Measurements from ENCODE around the gene CST2.
"Not testable (repeated sequence)": the region's sequence is repeated elsewhere in the genome, so short reads cannot be mapped to it uniquely, and the experiment has no call there.

CST2 gene, protein sequence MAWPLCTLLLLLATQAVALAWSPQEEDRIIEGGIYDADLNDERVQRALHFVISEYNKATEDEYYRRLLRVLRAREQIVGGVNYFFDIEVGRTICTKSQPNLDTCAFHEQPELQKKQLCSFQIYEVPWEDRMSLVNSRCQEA

GRCh38 chr20:23826541-23827021 is at the start of gene CST2:
CST2 (minus strand) TSS chr20:23826729; CDS start chr20:23826660, 69 bp downstream.
- H3K9me3 Mint-ChIP-seq: no peaks in the 10 kb centered on the region
- ATAC-seq (replicated peaks) (no peak), DNase-seq (no peak)
- H3K4me1 Mint-ChIP-seq: peaks cover 2 to 12% of the 10 kb centered on the region in 2 donors
- H3K4me3 Mint-ChIP-seq: no peak within 1 kb of the TSS
- no peaks in the 10 kb centered on the region for H3K36me3 Mint-ChIP-seq
- peaks cover 0 to 6% of the 10 kb centered on the region in 2 donors for H3K27me3 Mint-ChIP-seq
- no peak within 1 kb of the TSS for H3K27ac Mint-ChIP-seq

GRCh38 chr20:23875606-23876237 is 49.2 kb upstream of the CST2 start:
- H3K27me3 Mint-ChIP-seq: no peaks in the 10 kb centered on the region
- peaks cover 0 to 4% of the 10 kb centered on the region in 2 donors for H3K9me3 Mint-ChIP-seq
- DNase-seq: no peak
- no peak overlapping the region for H3K27ac Mint-ChIP-seq
- H3K4me3 Mint-ChIP-seq: no peak overlapping the region
- H3K36me3 Mint-ChIP-seq: no peaks in the 10 kb centered on the region
- no peak for ATAC-seq (replicated peaks)
- H3K4me1 Mint-ChIP-seq: peaks cover 4 to 7% of the 10 kb centered on the region in 2 donors

GRCh38 chr20:23874747-23875146 is 48.2 kb upstream of the CST2 start:
- Mint-ChIP-seq H3K27me3 (peaks cover 2 to 4% of the 10 kb centered on the region in 2 donors), H3K4me1 (peaks cover 4 to 7% of the 10 kb centered on the region in 2 donors), H3K36me3 (no peaks in the 10 kb centered on the region), H3K9me3 (peaks cover 0 to 4% of the 10 kb centered on the region in 2 donors), H3K27ac (no peak overlapping the region), H3K4me3 (no peak overlapping the region)
- peak; percentile 58 to 65 for ATAC-seq (replicated peaks)
- DNase-seq: no peak

GRCh38 chr20:23873370-23874015 is 47.0 kb upstream of the CST2 start:
- H3K27ac Mint-ChIP-seq: no peak overlapping the region
- ATAC-seq (replicated peaks) (no peak), DNase-seq (no peak)
- H3K9me3 Mint-ChIP-seq: peaks cover 0 to 4% of the 10 kb centered on the region in 2 donors
- peaks cover 4 to 7% of the 10 kb centered on the region in 2 donors for H3K4me1 Mint-ChIP-seq
- no peak overlapping the region for H3K4me3 Mint-ChIP-seq
- peaks cover 4 to 16% of the 10 kb centered on the region in 2 donors for H3K27me3 Mint-ChIP-seq
- no peaks in the 10 kb centered on the region for H3K36me3 Mint-ChIP-seq

GRCh38 chr20:23872065-23872464 is 45.5 kb upstream of the CST2 start:
- H3K4me1 Mint-ChIP-seq: peaks cover 4 to 7% of the 10 kb centered on the region in 2 donors
- DNase-seq (no peak), ATAC-seq (replicated peaks) (no peak)
- H3K36me3 Mint-ChIP-seq: no peaks in the 10 kb centered on the region
- H3K27ac Mint-ChIP-seq: no peak overlapping the region
- H3K9me3 Mint-ChIP-seq: peaks cover 0 to 4% of the 10 kb centered on the region in 2 donors
- peaks cover 6 to 19% of the 10 kb centered on the region in 2 donors for H3K27me3 Mint-ChIP-seq
- no peak overlapping the region for H3K4me3 Mint-ChIP-seq

GRCh38 chr20:23870461-23870860 is 43.9 kb upstream of the CST2 start:
- H3K36me3 Mint-ChIP-seq: no peaks in the 10 kb centered on the region
- DNase-seq (no peak), ATAC-seq (replicated peaks) (no peak)
- H3K27ac Mint-ChIP-seq: no peak overlapping the region
- H3K9me3 Mint-ChIP-seq: peaks cover 0 to 4% of the 10 kb centered on the region in 2 donors
- peaks cover 4 to 7% of the 10 kb centered on the region in 2 donors for H3K4me1 Mint-ChIP-seq
- peaks cover 8 to 22% of the 10 kb centered on the region in 2 donors for H3K27me3 Mint-ChIP-seq
- no peak overlapping the region for H3K4me3 Mint-ChIP-seq

DNA sequence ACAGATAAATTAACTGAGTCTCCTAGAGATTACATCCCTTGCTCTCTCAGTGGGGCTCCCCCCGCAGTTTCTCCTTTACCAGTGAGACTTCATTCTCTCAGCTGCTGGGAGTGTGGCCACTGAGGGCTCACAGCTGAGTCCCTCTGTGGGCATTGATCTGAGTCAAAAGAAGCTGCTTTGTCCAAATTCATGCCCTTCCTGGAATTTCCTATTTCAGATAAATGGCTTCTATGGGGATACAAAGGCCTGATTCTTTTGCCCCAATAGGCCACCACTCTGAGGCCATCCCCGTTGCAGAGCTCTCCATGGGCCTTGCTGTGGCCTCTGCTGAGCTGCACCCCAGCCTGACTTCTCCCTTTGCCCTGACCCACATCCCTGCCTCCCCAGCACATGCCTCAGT is 43.0 kb upstream of the CST2 start:
- peaks cover 0 to 4% of the 10 kb centered on the region in 2 donors for H3K9me3 Mint-ChIP-seq
- H3K27me3 Mint-ChIP-seq: peaks cover 8 to 22% of the 10 kb centered on the region in 2 donors
- no peak overlapping the region for H3K4me3 Mint-ChIP-seq
- no peak for ATAC-seq (replicated peaks)
- H3K27ac Mint-ChIP-seq: no peak overlapping the region
- peaks cover 0 to 2% of the 10 kb centered on the region in 2 donors for H3K4me1 Mint-ChIP-seq
- H3K36me3 Mint-ChIP-seq: no peaks in the 10 kb centered on the region
- no peak for DNase-seq

GRCh38 chr20:23868321-23868720 is 41.8 kb upstream of the CST2 start:
- H3K9me3 Mint-ChIP-seq: peaks cover 2 to 4% of the 10 kb centered on the region in 2 donors
- no peak for DNase-seq
- H3K36me3 Mint-ChIP-seq: no peaks in the 10 kb centered on the region
- H3K4me1 Mint-ChIP-seq: no peaks in the 10 kb centered on the region
- no peak overlapping the region for H3K27ac Mint-ChIP-seq
- ATAC-seq (replicated peaks): no peak
- H3K27me3 Mint-ChIP-seq: peaks cover 8 to 22% of the 10 kb centered on the region in 2 donors
- no peak overlapping the region for H3K4me3 Mint-ChIP-seq

- peaks cover 8 to 22% of the 10 kb centered on the region in 2 donors for H3K27me3 Mint-ChIP-seq
- ATAC-seq (replicated peaks) (peak in 1 of 2 donors; percentile 42), DNase-seq (no peak)
- peaks cover 3% of the 10 kb centered on the region in 2 donors for H3K9me3 Mint-ChIP-seq
- no peak overlapping the region for H3K27ac Mint-ChIP-seq
- no peaks in the 10 kb centered on the region for H3K36me3 Mint-ChIP-seq
- H3K4me1 Mint-ChIP-seq: no peaks in the 10 kb centered on the region
- H3K4me3 Mint-ChIP-seq: no peak overlapping the region
Observed at GRCh38 chr20:23867152-23867776, 40.7 kb upstream of the CST2 start.

DNA sequence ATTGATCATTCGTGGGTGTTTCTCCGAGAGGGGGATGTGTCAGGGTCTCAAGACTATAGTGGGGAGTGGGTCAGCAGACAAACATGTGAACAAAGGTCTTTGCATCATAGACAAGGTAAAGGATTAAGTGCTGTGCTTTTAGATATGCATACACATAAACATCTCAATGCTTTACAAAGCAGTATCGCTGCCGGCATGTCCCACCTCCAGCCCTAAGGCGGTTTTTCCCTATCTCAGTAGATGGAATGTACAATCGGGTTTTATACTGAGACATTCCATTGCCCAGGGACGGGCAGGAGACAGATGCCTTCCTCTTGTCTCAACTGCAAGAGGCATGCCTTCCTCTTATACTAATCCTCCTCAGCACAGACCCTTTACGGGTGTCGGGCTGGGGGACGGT is 34.2 kb upstream of the CST2 start:
- ATAC-seq (replicated peaks); H3K27me3 Mint-ChIP-seq; H3K9me3 Mint-ChIP-seq; H3K27ac Mint-ChIP-seq; DNase-seq; H3K4me1 Mint-ChIP-seq; H3K4me3 Mint-ChIP-seq; H3K36me3 Mint-ChIP-seq: not testable (repeated sequence)

DNA sequence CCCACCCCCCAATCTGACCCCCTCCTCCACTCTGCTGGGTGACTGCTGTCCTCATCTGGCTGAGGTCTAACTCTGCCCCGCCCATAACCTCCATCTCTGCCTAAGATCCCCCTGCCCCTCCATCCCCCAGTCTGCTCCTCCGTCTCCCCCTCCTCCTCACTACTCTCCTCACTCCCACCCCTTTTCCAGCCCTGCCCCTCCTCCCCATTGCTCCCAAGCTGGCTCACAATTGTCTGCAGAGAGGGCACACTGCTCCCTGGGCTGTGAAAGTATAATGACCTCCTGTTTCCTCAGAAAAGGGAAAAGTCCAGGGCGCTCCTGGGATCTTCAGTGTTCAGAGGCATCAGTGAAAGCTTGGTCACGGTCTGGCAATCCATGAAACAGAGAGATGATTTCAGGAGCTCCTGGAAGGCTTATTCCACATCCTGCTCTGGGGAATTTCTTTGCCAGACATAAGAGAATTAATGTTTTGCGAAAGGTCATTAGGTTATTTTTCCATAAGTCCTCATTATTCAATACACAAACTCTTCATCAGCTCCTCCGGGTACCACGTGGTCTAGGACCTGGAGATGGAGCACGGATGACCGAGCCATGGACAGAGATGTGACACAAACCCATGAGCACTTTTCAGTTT is 31.6 kb upstream of the CST2 start:
- H3K4me3 Mint-ChIP-seq: no peak overlapping the region
- H3K27ac Mint-ChIP-seq: no peak overlapping the region
- H3K36me3 Mint-ChIP-seq: no peaks in the 10 kb centered on the region
- no peaks in the 10 kb centered on the region for H3K4me1 Mint-ChIP-seq
- peaks cover 0 to 1% of the 10 kb centered on the region in 2 donors for H3K9me3 Mint-ChIP-seq
- ATAC-seq (replicated peaks) (no peak), DNase-seq (no peak)
- no peaks in the 10 kb centered on the region for H3K27me3 Mint-ChIP-seq

DNA sequence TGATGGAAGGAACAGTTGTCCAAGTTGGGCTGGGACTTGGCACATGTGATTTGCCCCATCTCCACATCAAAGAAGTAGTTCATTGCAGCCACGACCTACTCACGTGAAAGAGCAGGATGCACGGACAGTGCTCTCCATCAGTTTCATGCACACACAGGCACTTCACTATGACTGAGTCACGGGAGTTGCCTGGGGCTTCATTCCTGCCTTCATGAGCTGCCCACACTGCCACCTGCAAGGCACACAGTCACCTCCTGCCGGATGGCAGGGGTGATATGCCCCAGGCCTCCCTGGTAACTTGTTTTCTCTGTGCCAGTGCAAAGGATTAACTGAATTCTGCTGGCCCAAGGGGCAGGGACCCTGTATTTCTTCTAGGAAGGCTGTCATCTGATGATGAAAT is 30.2 kb upstream of the CST2 start:
- DNase-seq: no peak
- Mint-ChIP-seq H3K4me3 (no peak overlapping the region), H3K36me3 (no peaks in the 10 kb centered on the region), H3K4me1 (no peaks in the 10 kb centered on the region), H3K27me3 (no peaks in the 10 kb centered on the region), H3K9me3 (no peaks in the 10 kb centered on the region), H3K27ac (no peak overlapping the region)
- no peak for ATAC-seq (replicated peaks)

DNA sequence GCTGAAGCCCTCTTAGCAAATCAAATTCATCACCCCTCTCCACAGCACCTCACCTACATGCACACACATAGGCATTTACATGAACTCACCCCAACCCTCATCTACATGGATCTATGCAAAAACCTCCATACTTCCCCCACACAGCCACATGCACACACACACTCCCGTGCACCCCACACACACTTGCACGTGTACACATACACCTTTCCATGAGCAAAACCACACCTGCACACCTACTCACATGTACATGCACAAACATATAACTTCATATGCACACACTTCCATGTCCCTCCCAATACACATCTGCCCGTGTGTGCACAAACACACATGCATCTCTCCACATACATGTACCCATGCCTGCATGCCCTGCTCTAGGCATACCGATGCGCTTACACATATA is 29.7 kb upstream of the CST2 start:
- Mint-ChIP-seq H3K4me1 (no peaks in the 10 kb centered on the region), H3K36me3 (no peaks in the 10 kb centered on the region), H3K9me3 (no peaks in the 10 kb centered on the region), H3K27ac (no peak overlapping the region), H3K4me3 (no peak overlapping the region), H3K27me3 (no peaks in the 10 kb centered on the region)
- ATAC-seq (replicated peaks) (no peak), DNase-seq (no peak)

- ATAC-seq (replicated peaks) (no peak), DNase-seq (no peak)
- Mint-ChIP-seq H3K27me3 (peaks cover 4 to 13% of the 10 kb centered on the region in 2 donors), H3K36me3 (no peaks in the 10 kb centered on the region), H3K4me1 (no peaks in the 10 kb centered on the region), H3K9me3 (peaks cover 0 to 5% of the 10 kb centered on the region in 2 donors), H3K27ac (no peak overlapping the region), H3K4me3 (no peak overlapping the region)
Observed at GRCh38 chr20:23841693-23842092, 15.2 kb upstream of the CST2 start.
